Measurements from ENCODE around the gene ZNF579. TPM values are rescaled to one million over a fixed set of nuclear protein-coding genes. Genes with fewer than 3 reads are reported as not detected.

Gene ZNF579
- total RNA-seq, 6 donors from 2014 or later: 3.5 to 19.2 (median 8.4) TPM

GRCh38 chr19:55538132-55538531 is 42.5 kb downstream of the ZNF579 start:
- Histone ChIP-seq H3K36me3 (no peaks in the 10 kb centered on the region), H3K4me3 (no peak overlapping the region), H3K27me3 (no peaks in the 10 kb centered on the region), H3K4me1 (no peaks in the 10 kb centered on the region), H3K27ac (no peak overlapping the region), H3K9me3 (no peaks in the 10 kb centered on the region)
- no peak for DNase-seq
- no peak for ATAC-seq (ENCODE audit: low FRiP score in 2 of 2)
- TF ChIP-seq CTCF (IDR thresholded peaks at IDR 0.05) (no peak), POLR2A (IDR thresholded peaks at IDR 0.05) (no peak), EP300 (IDR thresholded peaks at IDR 0.05) (no peak), POLR2AphosphoS5 (IDR thresholded peaks at IDR 0.05) (no peak)
- 87 to 89% methylated on average over 5 of the region's 5 CpGs for WGBS, 2 donors

- no peak for DNase-seq
- Histone ChIP-seq H3K4me1 (no peaks in the 10 kb centered on the region), H3K27me3 (no peaks in the 10 kb centered on the region), H3K27ac (no peak overlapping the region), H3K4me3 (no peak overlapping the region), H3K9me3 (no peaks in the 10 kb centered on the region), H3K36me3 (no peaks in the 10 kb centered on the region)
- no peak for TF ChIP-seq CTCF (IDR thresholded peaks at IDR 0.05)
- TF ChIP-seq POLR2A (IDR thresholded peaks at IDR 0.05): no peak
- no peak for TF ChIP-seq POLR2AphosphoS5 (IDR thresholded peaks at IDR 0.05)
- no peak for TF ChIP-seq EP300 (IDR thresholded peaks at IDR 0.05)
- ATAC-seq (ENCODE audit: low FRiP score in 2 of 2): peak in 1 of 2 donors; percentile 17
- WGBS, 2 donors: 61 to 72% methylated on average over 3 to 5 of the region's 5 CpGs
Measured at GRCh38 chr19:55537741-55538111, 42.9 kb downstream of the ZNF579 start.

GRCh38 chr19:55536951-55537740 is 43.5 kb downstream of the ZNF579 start, which contains the start of gene SBK2:
Gene SBK2 (minus strand): TSS chr19:55537133. CDS start chr19:55536294, 839 bp downstream.
- 40 to 50% methylated on average over 1 to 7 of the region's 14 CpGs for WGBS, 2 donors
- Histone ChIP-seq H3K36me3 (no peaks in the 10 kb centered on the region), H3K27ac (no peak within 1 kb of the TSS), H3K27me3 (no peaks in the 10 kb centered on the region), H3K4me1 (no peaks in the 10 kb centered on the region), H3K9me3 (no peaks in the 10 kb centered on the region), H3K4me3 (no peak within 1 kb of the TSS)
- peak in 1 of 2 donors; percentile 79 for DNase-seq
- TF ChIP-seq EP300 (IDR thresholded peaks at IDR 0.05) (no peak), POLR2AphosphoS5 (IDR thresholded peaks at IDR 0.05) (no peak), CTCF (IDR thresholded peaks at IDR 0.05) (no peak), POLR2A (IDR thresholded peaks at IDR 0.05) (no peak)
- peak in 1 of 2 donors; percentile 15 for ATAC-seq (ENCODE audit: low FRiP score in 2 of 2)

- DNase-seq (no peak), ATAC-seq (ENCODE audit: low FRiP score in 2 of 2) (no peak)
- Histone ChIP-seq H3K36me3 (no peaks in the 10 kb centered on the region), H3K4me1 (no peaks in the 10 kb centered on the region), H3K4me3 (no peak overlapping the region), H3K9me3 (no peaks in the 10 kb centered on the region), H3K27ac (no peak overlapping the region), H3K27me3 (no peaks in the 10 kb centered on the region)
- WGBS, 2 donors: 92 to 93% methylated on average over 2 to 8 of the region's 11 CpGs
- TF ChIP-seq POLR2A (IDR thresholded peaks at IDR 0.05) (no peak), POLR2AphosphoS5 (IDR thresholded peaks at IDR 0.05) (no peak), CTCF (IDR thresholded peaks at IDR 0.05) (no peak), EP300 (IDR thresholded peaks at IDR 0.05) (no peak)
Measured at GRCh38 chr19:55536366-55536765, 44.3 kb downstream of the ZNF579 start.

GRCh38 chr19:55535965-55536350 is 44.7 kb downstream of the ZNF579 start:
- Histone ChIP-seq H3K4me3 (no peak overlapping the region), H3K27ac (no peak overlapping the region), H3K27me3 (no peaks in the 10 kb centered on the region), H3K9me3 (no peaks in the 10 kb centered on the region), H3K4me1 (no peaks in the 10 kb centered on the region), H3K36me3 (no peaks in the 10 kb centered on the region)
- ATAC-seq (ENCODE audit: low FRiP score in 2 of 2) (no peak), DNase-seq (peak in 1 of 2 donors; percentile 81)
- no peak for TF ChIP-seq POLR2AphosphoS5 (IDR thresholded peaks at IDR 0.05)
- no peak for TF ChIP-seq EP300 (IDR thresholded peaks at IDR 0.05)
- TF ChIP-seq POLR2A (IDR thresholded peaks at IDR 0.05): no peak
- TF ChIP-seq CTCF (IDR thresholded peaks at IDR 0.05): no peak
- 86 to 89% methylated on average over 7 to 22 of the region's 22 CpGs for WGBS, 2 donors

All from upper lobe of left lung (tissue), 6 donors.